Loucy (cell line): ENCODE measurements around the gene ALS2.

ENCODE experiments used
- H2AFZ ChIP-seq: fragments of 200-600 bp; sonication (generic); 2 replicates; pipeline ENCODE4 v1.6.0; 2016; ENCODE audit warnings: antibody characterized with exemption, mild to moderate bottlenecking, low read length, moderate library complexity
- H3F3A ChIP-seq: fragments of 200-600 bp; 2 replicates; pipeline ENCODE4 v1.6.0; 2016; ENCODE audit warnings: antibody characterized with exemption, low read depth, mild to moderate bottlenecking
- H3K27me3 ChIP-seq: fragments of 200-600 bp; sonication (generic); 2 replicates; pipeline ENCODE4 v1.6.1; 2014; ENCODE audit warnings: low read length, mild to moderate bottlenecking; ENCODE audit not compliant: insufficient read depth, poor library complexity, severe bottlenecking
- H3K36me3 ChIP-seq: fragments of 200-600 bp; sonication (generic); 2 replicates; pipeline ENCODE4 v1.6.1; 2016; ENCODE audit warnings: low read length; ENCODE audit not compliant: insufficient read depth
- H3K4me1 ChIP-seq: fragments of 200-600 bp; sonication (generic); 2 replicates; pipeline ENCODE4 v1.5.1; 2014; ENCODE audit warnings: low read length, mild to moderate bottlenecking; ENCODE audit not compliant: insufficient read depth, poor library complexity, severe bottlenecking
- H3K4me2 ChIP-seq: fragments of 200-600 bp; sonication (generic); 2 replicates; pipeline ENCODE4 v1.6.0; 2014; ENCODE audit warnings: antibody characterized with exemption, low read length, low read depth, mild to moderate bottlenecking; ENCODE audit not compliant: poor library complexity, severe bottlenecking
- H3K4me3 ChIP-seq: fragments of 200-600 bp; sonication (generic); 2 replicates; pipeline ENCODE4 v1.5.1; 2014; ENCODE audit warnings: low read length, mild to moderate bottlenecking, mixed read lengths; ENCODE audit not compliant: poor library complexity, severe bottlenecking
- H3K79me2 ChIP-seq: fragments of 200-600 bp; sonication (generic); 2 replicates; pipeline ENCODE4 v1.6.1; 2014; ENCODE audit warnings: low read length; ENCODE audit not compliant: insufficient read depth
- H3K9ac ChIP-seq: fragments of 200-600 bp; sonication (generic); 2 replicates; pipeline ENCODE4 v1.6.0; 2014; ENCODE audit warnings: mild to moderate bottlenecking, low read depth, low read length, moderate library complexity; ENCODE audit not compliant: poor library complexity, severe bottlenecking
- H3K9me2 ChIP-seq: fragments of 200-600 bp; sonication (generic); replicated peaks from 2 replicates; pipeline ENCODE4 v1.6.1; 2016; ENCODE audit warnings: low read depth, low read length, mixed read lengths
- H3K9me3 ChIP-seq: fragments of 200-600 bp; sonication (generic); 2 replicates; pipeline ENCODE4 v1.6.1; 2014; ENCODE audit warnings: mild to moderate bottlenecking, antibody characterized with exemption, low read length, low read depth; ENCODE audit not compliant: insufficient read depth
- H4K20me1 ChIP-seq: fragments of 200-600 bp; sonication (generic); 2 replicates; pipeline ENCODE4 v1.6.0; 2014; ENCODE audit warnings: antibody characterized with exemption, low read length, mild to moderate bottlenecking; ENCODE audit not compliant: insufficient read depth, poor library complexity, severe bottlenecking
- EZH2phosphoT487 ChIP-seq: fragments of 200-600 bp; IDR thresholded peaks from 2 replicates; pipeline ENCODE4 v1.6.1; 2018; ENCODE audit warnings: antibody characterized with exemption, mild to moderate bottlenecking, moderate library complexity, borderline replicate concordance
- TF ChIP-seq, protein P1 (sequence below): fragments of 200-600 bp; sonication (generic); conservative IDR thresholded peaks from 2 replicates; pipeline ENCODE4 v1.5.1; 2014; ENCODE audit warnings: mild to moderate bottlenecking, antibody characterized with exemption, low read length

The ALS2 gene

DNA sequence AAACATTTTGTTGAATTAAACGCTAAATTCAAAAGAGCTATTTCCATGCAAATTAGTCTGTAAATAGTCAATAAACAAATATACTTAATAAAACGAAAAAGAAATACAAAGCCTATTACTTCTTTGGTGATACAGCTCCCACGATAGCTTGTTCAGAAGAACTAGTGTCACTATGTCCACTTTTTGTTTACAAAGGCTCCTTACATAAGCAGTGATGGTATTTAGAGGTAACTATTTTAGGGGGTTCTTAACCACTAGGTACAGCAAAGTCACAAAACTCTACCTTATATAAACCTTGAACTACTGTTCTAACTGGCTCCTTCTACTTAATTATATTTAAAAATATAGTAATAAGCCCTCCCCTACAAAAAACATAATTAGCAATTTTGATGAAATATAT, 21.9 kb downstream of the ALS2 start:
- Histone ChIP-seq H2AFZ (no peak overlapping the region), H3K9me3 (no peaks in the 10 kb centered on the region), H3K79me2 (no peaks in the 10 kb centered on the region), H3F3A (no peaks in the 10 kb centered on the region), H3K27me3 (no peaks in the 10 kb centered on the region), H4K20me1 (no peaks in the 10 kb centered on the region), H3K4me2 (no peak overlapping the region), H3K9ac (no peak overlapping the region), H3K9me2 (no peaks in the 10 kb centered on the region), H3K4me3 (no peak overlapping the region), H3K36me3 (peaks cover 9% of the 10 kb centered on the region; the same call in 1 of the 2 replicates), H3K4me1 (no peaks in the 10 kb centered on the region)
- TF ChIP-seq, protein P1, sequence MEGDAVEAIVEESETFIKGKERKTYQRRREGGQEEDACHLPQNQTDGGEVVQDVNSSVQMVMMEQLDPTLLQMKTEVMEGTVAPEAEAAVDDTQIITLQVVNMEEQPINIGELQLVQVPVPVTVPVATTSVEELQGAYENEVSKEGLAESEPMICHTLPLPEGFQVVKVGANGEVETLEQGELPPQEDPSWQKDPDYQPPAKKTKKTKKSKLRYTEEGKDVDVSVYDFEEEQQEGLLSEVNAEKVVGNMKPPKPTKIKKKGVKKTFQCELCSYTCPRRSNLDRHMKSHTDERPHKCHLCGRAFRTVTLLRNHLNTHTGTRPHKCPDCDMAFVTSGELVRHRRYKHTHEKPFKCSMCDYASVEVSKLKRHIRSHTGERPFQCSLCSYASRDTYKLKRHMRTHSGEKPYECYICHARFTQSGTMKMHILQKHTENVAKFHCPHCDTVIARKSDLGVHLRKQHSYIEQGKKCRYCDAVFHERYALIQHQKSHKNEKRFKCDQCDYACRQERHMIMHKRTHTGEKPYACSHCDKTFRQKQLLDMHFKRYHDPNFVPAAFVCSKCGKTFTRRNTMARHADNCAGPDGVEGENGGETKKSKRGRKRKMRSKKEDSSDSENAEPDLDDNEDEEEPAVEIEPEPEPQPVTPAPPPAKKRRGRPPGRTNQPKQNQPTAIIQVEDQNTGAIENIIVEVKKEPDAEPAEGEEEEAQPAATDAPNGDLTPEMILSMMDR: no peak
- TF ChIP-seq EZH2phosphoT487: no peak

DNA sequence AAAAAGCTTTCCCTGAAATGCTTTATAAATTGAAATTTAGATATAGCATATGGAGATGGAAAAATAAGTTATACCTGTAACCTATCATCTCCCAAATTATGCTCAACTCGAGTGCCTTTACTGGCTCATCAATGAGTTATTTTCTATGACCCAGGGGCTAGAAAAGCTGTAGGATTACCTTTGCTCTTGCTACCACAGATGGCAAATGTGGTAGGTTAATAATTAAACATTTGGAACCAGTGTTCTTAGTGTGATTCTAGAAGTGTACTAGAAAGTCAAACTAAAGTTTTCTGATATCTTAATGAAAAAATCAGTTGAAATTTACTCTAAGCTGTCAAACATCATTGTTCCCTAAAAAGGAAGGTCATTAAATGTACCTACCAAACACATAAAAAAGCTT, 22.5 kb downstream of the ALS2 start:
- Histone ChIP-seq H3K9ac (no peak overlapping the region), H3K4me2 (no peak overlapping the region), H3F3A (no peaks in the 10 kb centered on the region), H3K4me3 (no peak overlapping the region), H2AFZ (no peak overlapping the region), H3K27me3 (no peaks in the 10 kb centered on the region), H3K9me3 (no peaks in the 10 kb centered on the region), H3K9me2 (no peaks in the 10 kb centered on the region), H3K36me3 (peaks cover 9% of the 10 kb centered on the region; the same call in 1 of the 2 replicates), H4K20me1 (no peaks in the 10 kb centered on the region), H3K79me2 (no peaks in the 10 kb centered on the region), H3K4me1 (no peaks in the 10 kb centered on the region)
- no peak for TF ChIP-seq EZH2phosphoT487
- TF ChIP-seq, protein P1: no peak

GRCh38 chr2:201754717-201755415, 25.9 kb downstream of the ALS2 start:
- no peak for TF ChIP-seq EZH2phosphoT487
- TF ChIP-seq, protein P1: no peak
- Histone ChIP-seq H3K36me3 (no peaks in the 10 kb centered on the region), H3K79me2 (no peaks in the 10 kb centered on the region), H3K4me1 (no peaks in the 10 kb centered on the region), H3K4me3 (no peak overlapping the region), H3K9me3 (no peaks in the 10 kb centered on the region), H3K9me2 (no peaks in the 10 kb centered on the region), H3K9ac (no peak overlapping the region), H3F3A (no peaks in the 10 kb centered on the region), H2AFZ (no peak overlapping the region), H3K27me3 (no peaks in the 10 kb centered on the region), H4K20me1 (no peaks in the 10 kb centered on the region), H3K4me2 (no peak overlapping the region)
